ENCODE results near the gene INPP5K.

DNA sequence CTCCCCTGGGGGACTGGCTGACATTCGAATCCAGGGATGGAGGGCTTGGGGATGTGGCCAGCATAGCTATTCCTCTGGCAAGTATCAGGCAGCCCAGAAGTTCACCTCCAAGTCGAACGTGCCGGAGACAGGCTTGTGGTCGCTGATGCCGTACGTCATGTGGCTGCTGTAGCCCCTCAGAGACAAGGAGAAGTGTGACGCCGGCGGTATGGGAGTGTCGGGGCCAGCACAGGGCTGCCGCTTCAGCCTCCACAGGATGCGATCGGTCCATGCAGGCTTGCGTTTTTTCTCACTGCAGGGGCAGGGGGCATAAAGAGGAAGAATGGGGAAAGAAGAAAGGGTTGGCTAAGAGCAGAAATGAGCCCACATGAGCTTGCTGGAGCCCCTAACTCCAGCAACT lies 18.6 kb downstream of the INPP5K start:
- TF ChIP-seq POLR2A (IDR thresholded peaks at IDR 0.05): no peak
- TF ChIP-seq, protein P1, sequence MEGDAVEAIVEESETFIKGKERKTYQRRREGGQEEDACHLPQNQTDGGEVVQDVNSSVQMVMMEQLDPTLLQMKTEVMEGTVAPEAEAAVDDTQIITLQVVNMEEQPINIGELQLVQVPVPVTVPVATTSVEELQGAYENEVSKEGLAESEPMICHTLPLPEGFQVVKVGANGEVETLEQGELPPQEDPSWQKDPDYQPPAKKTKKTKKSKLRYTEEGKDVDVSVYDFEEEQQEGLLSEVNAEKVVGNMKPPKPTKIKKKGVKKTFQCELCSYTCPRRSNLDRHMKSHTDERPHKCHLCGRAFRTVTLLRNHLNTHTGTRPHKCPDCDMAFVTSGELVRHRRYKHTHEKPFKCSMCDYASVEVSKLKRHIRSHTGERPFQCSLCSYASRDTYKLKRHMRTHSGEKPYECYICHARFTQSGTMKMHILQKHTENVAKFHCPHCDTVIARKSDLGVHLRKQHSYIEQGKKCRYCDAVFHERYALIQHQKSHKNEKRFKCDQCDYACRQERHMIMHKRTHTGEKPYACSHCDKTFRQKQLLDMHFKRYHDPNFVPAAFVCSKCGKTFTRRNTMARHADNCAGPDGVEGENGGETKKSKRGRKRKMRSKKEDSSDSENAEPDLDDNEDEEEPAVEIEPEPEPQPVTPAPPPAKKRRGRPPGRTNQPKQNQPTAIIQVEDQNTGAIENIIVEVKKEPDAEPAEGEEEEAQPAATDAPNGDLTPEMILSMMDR (IDR thresholded peaks at IDR 0.05): no peak
